NCI-H446 (cell line): Measurements from ENCODE around the gene RBM20.
"Not testable (repeated sequence)": the region's sequence is repeated elsewhere in the genome, so short reads cannot be mapped to it uniquely, and the experiment has no call there.

Experiments used
- DNase-seq, 2 experiments: peaks; one replicate each; lab custom pipeline; 2025; lab: John Stamatoyannopoulos, UW

RBM20 gene

GRCh38 chr10:110853921-110854605 lies 209.9 kb downstream of the RBM20 start:
- DNase-seq, result no peak

DNA sequence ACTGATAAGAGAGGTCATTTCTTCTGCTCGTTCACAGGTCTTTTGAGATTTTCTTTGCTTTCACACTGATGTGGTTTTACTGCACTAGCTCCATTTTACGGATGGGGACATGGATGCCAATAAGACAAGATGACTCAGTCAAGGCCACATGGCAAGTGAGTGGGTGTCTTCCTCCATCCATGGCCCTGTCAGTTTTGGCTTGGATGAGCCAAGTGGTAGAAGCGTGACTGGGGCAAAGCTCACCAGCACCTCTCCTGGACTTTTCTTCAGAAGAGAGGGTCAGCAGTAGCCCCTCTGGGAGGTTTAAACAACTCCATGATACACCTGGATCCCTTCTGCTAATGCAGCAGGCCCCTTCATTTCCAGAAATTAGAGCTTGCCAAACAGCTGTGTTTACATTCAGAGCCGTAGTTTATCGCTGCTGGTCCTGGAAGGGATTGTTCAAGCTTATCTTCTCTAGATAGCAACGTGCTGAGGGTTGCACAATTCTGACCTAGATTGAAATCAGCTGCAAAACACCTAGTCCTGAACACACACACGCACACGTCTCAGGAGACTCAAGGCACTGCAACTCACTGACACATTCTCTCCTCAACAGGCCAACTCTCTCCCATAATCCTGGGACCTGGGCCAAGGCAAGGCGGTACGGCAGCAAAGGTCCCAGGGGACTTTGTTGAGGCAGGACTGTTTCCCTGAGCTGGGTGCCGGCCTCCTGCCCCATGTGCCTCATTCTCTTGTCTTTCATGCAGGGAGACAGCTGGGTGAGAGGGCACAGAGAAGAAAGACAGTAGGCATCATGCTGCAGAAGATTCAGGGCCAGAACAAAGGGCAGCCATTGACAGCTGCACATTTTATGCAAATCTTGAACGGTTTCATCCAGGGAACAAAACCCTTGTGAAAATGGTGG lies 213.4 kb downstream of the RBM20 start:
- no peak for DNase-seq

DNA sequence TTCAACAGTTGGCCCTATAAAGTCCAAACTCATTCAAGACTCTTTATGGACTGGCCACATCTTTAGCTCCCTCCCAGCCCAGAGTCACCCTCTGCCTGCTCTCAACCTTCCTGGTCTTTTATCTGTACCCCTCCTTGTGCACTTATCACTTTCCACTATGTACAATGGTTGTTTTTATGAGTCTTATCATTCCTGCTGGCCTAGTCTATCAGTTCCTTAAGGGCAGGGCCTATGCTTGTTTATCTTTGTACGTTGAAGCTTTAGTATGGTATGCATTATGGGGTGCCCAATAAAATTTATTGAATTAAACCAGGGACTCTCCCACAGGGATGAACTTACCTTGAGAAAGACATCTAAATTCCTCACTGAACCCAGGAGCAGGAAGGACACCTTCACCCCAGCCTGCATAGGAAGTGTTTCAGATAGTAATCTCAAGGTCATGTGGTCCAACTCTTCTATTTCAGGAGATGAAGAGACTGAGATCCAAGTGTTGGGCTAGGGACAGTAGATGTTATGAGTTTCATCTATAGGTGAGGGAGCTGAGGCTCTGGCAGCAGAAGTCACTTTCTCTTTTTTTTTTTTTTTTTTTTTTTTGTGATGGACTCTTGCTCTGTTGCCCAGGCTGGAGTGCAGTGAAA lies 214.3 kb downstream of the RBM20 start:
- DNase-seq, result no peak

GRCh38 chr10:110859206-110859972 lies 215.3 kb downstream of the RBM20 start:
- no peak for DNase-seq

DNA sequence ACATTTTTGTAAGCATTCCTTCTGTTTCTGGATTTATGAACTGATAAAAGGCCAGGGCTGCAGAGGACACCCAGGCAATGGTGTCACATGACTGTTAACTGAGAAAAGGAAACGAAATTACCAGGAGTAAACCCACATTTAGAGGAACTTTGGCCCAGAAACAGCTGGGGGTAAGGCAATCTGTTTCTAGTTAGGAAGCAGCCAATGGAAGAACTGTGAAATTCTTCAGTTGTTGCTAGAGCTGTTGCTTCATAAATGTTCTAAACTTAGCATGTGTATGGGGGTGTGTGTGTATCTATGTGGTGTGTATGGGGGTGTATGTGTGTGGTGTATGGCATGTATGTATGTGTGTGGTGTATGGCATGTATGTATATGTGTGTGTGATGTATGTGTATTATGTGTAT lies 215.8 kb downstream of the RBM20 start:
- DNase-seq, result no peak

DNA sequence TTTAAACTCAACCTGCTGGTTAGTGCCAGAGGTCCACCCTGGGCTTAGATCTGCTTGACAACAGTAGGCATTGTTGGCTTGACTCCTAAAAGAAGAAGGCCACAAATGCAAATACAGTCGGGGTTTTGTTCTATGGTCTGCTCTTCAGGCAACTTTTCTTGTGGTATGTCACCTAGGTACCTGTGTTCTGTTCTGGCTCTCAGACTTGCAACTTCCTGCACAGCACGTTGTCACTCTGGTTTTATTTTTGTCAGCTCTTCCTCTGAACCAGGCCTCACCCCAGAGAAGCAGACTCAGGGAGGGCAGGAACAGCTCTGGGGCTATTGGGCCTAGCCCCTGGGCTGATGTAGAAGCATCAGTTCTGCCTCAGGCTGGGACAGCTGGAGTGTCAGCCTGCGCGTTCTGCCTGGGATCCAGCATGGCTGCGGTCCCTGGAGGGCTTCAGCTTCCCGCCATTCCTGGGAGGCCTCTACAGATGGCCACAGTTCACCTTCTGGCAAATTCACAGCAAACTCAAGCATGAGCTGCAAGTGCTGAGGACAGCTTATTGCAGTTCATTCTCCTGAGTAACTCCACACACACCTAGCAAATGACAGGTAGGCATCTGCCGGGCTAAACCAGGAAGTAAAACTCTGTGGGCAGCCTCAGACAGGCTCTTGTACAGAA lies 216.6 kb downstream of the RBM20 start:
- DNase-seq, result peak in 1 of 2 experiments; percentile 23

GRCh38 chr10:110861476-110861875 lies 217.3 kb downstream of the RBM20 start:
- no peak for DNase-seq

DNA sequence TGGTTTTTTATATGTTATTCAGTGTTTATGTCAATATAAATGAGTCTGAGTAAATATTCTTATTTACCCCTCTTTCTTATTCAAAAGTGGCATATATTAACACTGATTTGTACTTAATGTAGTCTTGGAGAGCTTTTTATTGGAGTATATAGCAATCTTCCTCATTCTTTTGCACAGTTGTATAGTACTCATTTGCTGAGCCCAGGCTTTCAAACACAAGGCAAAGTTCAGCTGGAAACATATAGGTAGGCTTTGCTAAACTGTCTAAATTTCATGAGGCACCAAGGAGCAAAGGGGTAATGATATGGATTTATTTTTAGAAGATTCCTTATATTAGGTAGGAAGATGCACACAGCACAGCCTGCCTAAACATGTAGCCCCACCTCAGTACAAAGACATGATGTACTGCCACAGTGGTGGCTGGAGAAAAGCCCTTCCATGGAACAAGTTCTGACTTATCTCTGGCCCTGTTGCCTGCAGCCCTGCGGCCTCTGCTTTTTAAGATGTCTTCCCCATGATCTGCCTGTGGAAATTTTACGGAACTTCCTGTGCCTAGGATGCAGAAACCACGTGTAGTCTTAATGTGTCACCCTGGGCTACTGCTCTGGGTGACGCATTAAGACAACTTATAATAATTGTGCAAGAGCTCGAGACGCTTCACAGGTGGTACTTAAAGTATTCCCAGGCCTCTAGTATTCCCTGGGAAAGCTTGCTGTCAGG lies 218.0 kb downstream of the RBM20 start:
- no peak for DNase-seq

GRCh38 chr10:110862961-110863360 lies 218.8 kb downstream of the RBM20 start:
- DNase-seq, result no peak

- DNase-seq, result no peak
Observed at GRCh38 chr10:110863361-110863760, 219.2 kb downstream of the RBM20 start.

- DNase-seq, result no peak
Observed at GRCh38 chr10:110863956-110864355, 219.8 kb downstream of the RBM20 start.

- DNase-seq, result peak; percentile 30 to 58
Observed at GRCh38 chr10:110864662-110865140, 220.6 kb downstream of the RBM20 start.

DNA sequence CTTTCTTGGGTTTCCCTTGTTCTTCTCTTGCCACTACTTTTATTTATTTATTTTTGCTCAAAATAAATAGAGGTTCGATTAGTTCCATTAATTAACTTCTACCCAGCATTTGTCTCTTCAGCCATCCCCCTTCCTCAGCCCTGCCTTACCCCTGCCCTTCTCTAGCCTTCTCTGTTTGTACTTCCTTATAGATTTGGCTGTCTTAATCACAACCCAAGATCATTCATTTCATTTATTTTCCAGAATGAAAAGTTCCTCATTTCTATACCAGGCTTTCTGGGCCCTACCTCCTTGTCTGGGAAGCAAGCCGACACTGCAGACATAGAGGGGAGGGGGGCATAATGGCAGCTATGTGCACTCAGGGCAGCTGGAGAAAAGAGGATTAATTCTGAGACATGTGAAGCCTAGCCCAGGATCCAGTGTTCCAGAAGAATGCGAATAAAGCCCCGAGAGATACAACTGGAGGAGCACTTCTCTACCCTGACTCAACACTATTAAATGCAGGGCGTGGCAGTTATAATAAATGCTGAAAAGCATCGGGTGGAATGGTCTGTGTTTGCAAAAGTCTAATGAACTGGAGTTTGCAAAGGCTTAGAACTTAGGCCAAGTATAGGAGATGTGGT lies 221.2 kb downstream of the RBM20 start:
- no peak for DNase-seq

DNA sequence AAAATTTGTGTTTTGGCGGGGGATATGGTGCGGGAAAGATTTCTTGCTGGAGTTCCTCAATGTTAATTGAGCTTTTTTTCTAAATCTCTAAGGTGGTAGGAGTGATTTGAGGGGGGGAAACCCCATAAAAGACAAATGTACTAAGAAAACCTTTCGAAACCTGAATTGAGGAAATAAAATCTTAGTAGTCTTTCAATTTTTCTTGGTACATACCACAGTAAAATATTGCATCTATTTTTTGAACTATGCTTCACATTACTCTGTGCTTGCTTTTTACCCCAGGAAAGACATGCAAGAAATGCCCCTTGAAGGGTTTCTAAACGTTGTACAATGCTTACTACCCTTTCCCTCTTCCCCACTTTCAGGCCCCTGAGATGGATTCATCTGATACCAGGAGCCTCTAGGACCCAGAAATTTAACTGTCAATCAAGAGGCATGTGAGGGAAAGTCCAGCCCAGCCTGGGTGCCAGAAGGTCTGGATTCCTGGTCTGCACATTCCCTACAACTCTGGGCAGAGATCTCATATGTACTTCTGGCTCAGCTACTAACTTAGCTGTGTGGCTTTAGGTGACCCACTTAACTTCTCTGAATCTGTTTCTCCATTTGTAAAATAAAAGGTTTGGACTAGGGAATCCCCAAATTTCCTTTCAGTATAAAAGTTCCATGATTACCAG lies 221.8 kb downstream of the RBM20 start:
- no peak for DNase-seq

GRCh38 chr10:110867011-110867806 lies 223.1 kb downstream of the RBM20 start:
- DNase-seq, result not testable (repeated sequence)

DNA sequence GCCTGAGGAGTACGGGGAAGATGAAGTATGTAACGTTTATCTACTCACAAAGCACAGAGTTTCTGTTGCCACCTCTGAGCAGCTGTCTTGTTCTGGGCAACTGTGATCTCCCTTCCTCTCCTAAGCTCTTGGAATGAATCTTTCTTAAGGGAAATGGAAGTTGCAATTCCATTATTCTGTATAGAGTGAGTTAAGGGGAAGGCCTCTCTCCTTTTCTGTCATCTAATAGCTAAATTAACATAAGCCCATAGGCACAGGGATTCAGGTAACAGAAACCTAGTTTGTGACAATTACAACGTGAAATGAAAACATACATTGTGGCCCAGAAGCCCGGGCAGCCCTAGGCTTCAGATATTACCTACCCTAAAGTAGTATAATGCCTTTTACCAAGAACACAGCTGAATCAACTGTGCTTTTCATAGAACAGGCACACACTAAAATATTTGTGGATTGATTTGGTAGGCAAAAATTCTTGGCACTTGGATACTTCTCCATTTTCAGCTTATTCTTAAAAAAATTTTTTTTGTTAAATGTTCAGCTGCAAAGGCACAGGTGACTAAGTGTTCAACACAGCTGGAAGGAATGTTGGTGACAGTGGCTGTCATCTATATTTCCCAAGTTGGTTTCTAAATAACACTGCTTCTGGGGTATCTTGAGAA lies 223.8 kb downstream of the RBM20 start:
- DNase-seq, result no peak

DNA sequence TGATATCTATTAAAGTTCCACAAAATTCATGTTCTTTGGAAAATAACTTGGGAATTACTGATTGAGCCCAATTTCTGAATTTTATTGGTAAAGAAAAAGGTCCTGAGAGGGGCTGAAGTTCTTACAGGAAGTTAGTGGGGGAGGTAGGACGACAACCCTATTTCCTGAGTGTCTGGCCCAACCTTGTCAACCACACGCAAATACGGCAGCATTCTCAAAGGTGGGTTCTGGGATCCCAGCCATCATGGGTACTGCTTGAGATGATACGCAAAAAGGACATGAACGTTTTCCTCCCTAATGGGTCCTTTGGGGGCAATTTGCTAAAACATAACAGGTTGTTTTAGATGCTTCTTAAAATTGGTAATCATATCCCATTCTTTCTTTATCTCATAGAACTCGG lies 224.8 kb downstream of the RBM20 start:
- no peak for DNase-seq

DNA sequence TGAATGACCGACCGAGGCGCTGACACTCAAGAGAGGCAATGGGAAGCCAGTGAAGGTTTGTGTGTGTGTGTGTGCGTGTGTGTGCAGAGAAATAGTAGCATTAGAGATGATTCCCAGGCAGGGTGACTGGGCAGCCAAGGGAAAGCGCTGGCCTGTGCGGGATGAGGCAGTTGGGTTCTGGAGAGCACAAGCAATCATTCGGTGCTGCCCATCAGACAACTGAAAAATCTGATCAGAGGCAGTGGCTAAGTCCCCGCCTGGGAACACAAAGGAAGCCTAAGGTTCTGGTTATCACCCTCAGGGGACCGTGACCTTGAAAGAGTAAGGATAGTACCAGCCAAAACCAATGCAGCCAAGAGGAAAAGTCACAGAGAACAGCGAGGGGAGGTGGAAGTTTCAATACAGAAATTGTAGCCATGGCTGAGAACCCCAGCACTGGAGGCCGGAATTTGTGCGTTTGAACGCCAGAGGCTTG lies 226.7 kb downstream of the RBM20 start:
- no peak for DNase-seq
